BJ (cell line): Measurements from ENCODE around the gene ZNF616. TPM values are rescaled to one million over a fixed set of nuclear protein-coding genes. Genes with fewer than 3 reads are reported as not detected.

ENCODE experiments used
- CTCF ChIA-PET: fragments of 350-600 bp; formaldehyde crosslinking; extraction: SDS; loops from one replicate; lab custom pipeline; 2021; ENCODE audit warnings: antibody characterized with exemption, inconsistent platforms; lab: Yijun Ruan, JAX
- POLR2A ChIA-PET: fragments of 300-600 bp; sonication (Branson Sonifier 250); formaldehyde crosslinking; extraction: SDS; loops from one replicate; lab custom pipeline; 2021; ENCODE audit warnings: antibody characterized with exemption; lab: Charles Lee
- DNase-seq: peaks from one replicate; pipeline ENCODE4 v3.0.0-alpha.2; 2011; ENCODE audit warnings: low read depth
- H3K27me3 ChIP-seq: 2 replicates; pipeline ENCODE4 v1.6.0; 2011; ENCODE audit warnings: low read length; ENCODE audit not compliant: control insufficient read depth, insufficient read depth
- H3K36me3 ChIP-seq: 2 replicates; pipeline ENCODE4 v1.5.1; 2011; ENCODE audit warnings: low read length; ENCODE audit not compliant: control insufficient read depth, insufficient read depth
- H3K4me3 ChIP-seq: 2 replicates; pipeline ENCODE4 v1.5.1; 2011; ENCODE audit warnings: low read depth, mild to moderate bottlenecking, control low read depth, low read length
- polyA plus RNA-seq: library from polyadenylated mRNA; depleted of rRNA; stranded (reverse); fragments of >200 nt; gene quantifications from 2 replicates; pipeline ENCODE4 v1.2.3, GENCODE V29; 2011; rRNA removed
- small RNA-seq: library from RNA; depleted of rRNA; stranded (forward); fragments of <200 nt; gene quantifications from one replicate; pipeline ENCODE3, GENCODE V24; 2012; ENCODE audit warnings: low replicate concordance, low read depth; ENCODE audit not compliant: insufficient read length
- TF ChIP-seq, protein P1 (sequence below): IDR thresholded peaks from 2 replicates; pipeline ENCODE4 v1.5.1; 2011; ENCODE audit warnings: low read depth, mild to moderate bottlenecking, control low read depth, inconsistent platforms, low read length, moderate library complexity; ENCODE audit not compliant: insufficient read depth

ZNF616 gene
- polyA plus RNA-seq, 1 experiment: 2.6 TPM

DNA sequence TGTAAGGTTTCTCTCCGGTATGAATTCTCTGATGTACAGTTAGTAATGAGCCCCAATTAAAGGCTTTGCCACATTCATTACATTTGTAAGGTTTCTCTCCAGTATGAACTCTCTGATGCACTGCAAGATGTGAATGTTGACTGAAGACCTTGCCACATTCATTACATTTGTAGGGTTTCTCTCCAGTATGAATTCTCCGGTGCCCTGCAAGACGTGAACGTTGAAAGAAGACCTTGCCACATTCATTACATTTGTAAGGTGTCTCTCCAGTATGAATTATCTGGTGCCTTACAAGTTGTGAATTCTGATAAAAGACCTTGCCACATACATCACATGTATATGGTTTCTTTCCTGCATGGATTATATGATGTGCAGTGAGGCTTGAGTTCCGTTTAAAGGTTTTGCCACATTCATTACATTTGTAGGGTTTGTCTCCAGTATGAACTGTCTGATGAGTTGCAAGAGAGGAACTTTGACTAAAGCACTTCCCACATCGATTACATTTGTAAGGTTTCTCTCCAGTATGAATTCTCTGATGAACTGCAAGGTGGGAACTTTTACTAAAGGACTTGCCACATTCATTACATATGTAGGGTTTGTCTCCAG lies 73.4 kb downstream of the ZNF616 start:
- ChIA-PET CTCF (no interaction called here), POLR2A (no interaction called here)
- TF ChIP-seq, protein P1, sequence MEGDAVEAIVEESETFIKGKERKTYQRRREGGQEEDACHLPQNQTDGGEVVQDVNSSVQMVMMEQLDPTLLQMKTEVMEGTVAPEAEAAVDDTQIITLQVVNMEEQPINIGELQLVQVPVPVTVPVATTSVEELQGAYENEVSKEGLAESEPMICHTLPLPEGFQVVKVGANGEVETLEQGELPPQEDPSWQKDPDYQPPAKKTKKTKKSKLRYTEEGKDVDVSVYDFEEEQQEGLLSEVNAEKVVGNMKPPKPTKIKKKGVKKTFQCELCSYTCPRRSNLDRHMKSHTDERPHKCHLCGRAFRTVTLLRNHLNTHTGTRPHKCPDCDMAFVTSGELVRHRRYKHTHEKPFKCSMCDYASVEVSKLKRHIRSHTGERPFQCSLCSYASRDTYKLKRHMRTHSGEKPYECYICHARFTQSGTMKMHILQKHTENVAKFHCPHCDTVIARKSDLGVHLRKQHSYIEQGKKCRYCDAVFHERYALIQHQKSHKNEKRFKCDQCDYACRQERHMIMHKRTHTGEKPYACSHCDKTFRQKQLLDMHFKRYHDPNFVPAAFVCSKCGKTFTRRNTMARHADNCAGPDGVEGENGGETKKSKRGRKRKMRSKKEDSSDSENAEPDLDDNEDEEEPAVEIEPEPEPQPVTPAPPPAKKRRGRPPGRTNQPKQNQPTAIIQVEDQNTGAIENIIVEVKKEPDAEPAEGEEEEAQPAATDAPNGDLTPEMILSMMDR: no peak
- no peaks in the 10 kb centered on the region for H3K27me3 ChIP-seq
- DNase-seq: no peak
- peaks cover 12% of the 10 kb centered on the region for H3K36me3 ChIP-seq
- H3K4me3 ChIP-seq: no peak overlapping the region

DNA sequence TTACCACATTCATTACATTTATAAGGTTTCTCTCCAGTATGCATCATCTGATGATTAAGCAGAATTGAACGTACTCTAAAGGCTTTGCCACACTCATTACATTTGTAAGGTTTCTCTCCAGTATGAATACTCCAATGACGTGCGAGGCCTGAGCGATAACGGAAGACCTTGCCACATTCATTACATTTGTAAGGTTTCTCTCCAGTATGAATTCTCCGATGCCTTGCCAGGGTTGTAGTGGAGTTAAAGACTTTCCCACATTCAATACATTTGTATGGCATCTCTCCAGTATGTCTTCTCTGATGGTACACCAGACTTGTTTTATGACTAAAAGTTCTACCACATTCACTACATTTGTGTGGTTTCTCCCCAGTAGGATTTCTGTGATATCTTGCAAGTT lies 74.3 kb downstream of the ZNF616 start:
- Histone ChIP-seq H3K36me3 (peaks cover 11% of the 10 kb centered on the region), H3K4me3 (no peak overlapping the region), H3K27me3 (no peaks in the 10 kb centered on the region)
- TF ChIP-seq, protein P1: no peak
- CTCF ChIA-PET: no interaction called here
- POLR2A ChIA-PET: no interaction called here
- no peak for DNase-seq

Small RNAs within 50 kb of the gene (small RNA-seq; reads per million reads assigned to genes)
- gene RPL37P23: not detected

Other genes with a start within 250 kb of the ZNF616 start
- gene ZNF649, start 234.9 kb downstream of the ZNF616 start, polyA plus RNA-seq: 2.5 and 4.5 TPM in 2 replicates
- 5.1 and 6.6 TPM in 2 replicates for gene ZNF613, start 212.5 kb downstream of the ZNF616 start, polyA plus RNA-seq
- gene ZNF350, start 153.1 kb downstream of the ZNF616 start, polyA plus RNA-seq: 5.5 and 8.0 TPM in 2 replicates
- 3.8 and 6.2 TPM in 2 replicates for gene ZNF615, start 131.7 kb downstream of the ZNF616 start, polyA plus RNA-seq
- gene ZNF614, start 111.6 kb downstream of the ZNF616 start, polyA plus RNA-seq: 4.3 and 5.9 TPM in 2 replicates
- gene ZNF432, start 91.1 kb downstream of the ZNF616 start, polyA plus RNA-seq: 1.9 and 4.4 TPM in 2 replicates
- 4.8 and 6.7 TPM in 2 replicates for gene ZNF841, start 44.2 kb downstream of the ZNF616 start, polyA plus RNA-seq
- 1.5 and 2.0 TPM in 2 replicates for gene ZNF836, start 31.7 kb upstream of the ZNF616 start, polyA plus RNA-seq
- gene PPP2R1A, start 50.1 kb upstream of the ZNF616 start, polyA plus RNA-seq: 146 and 269 TPM in 2 replicates
- gene ZNF766, start 129.6 kb upstream of the ZNF616 start, polyA plus RNA-seq: 4.2 and 7.9 TPM in 2 replicates
- 2.1 and 4.8 TPM in 2 replicates for gene ZNF480, start 157.2 kb upstream of the ZNF616 start, polyA plus RNA-seq
- gene ZNF610, start 196.3 kb upstream of the ZNF616 start, polyA plus RNA-seq: 1.4 and 1.7 TPM in 2 replicates
- 12.9 and 16.1 TPM in 2 replicates for gene ZNF880, start 230.0 kb upstream of the ZNF616 start, polyA plus RNA-seq